ENCODE data around the gene BRIP1.
"Not testable (repeated sequence)": the region's sequence is repeated elsewhere in the genome, so short reads cannot be mapped to it uniquely, and the experiment has no call there.

The BRIP1 gene

GRCh38 chr17:61863801-61864126, 436 bp upstream of the BRIP1 start:
- no peak for DNase-seq (ENCODE audit: low spot score)

DNA sequence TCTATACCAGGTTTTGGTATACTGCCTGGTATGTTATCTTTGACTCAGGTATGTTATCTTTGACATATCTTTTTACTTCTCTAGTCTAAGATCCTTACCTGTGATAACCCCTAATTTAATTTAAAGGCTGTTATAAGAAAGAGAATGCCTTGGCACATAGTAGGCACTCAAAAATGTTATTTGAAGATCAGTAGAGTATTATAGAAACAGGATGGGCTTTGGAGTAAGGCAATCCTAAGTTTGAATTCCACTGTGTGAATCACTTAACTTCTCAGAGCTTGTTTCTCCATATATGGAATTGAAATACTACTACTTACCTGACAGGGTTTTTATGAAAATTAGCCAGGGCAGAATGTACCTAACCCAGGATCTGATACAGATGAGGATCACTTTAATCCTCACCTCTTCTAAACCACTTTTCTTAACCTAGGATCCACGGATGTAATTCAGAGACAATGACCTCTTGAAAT, 1.2 kb downstream of the BRIP1 start:
- no peak for DNase-seq (ENCODE audit: low spot score)

GRCh38 chr17:61860397-61860796, 2.9 kb downstream of the BRIP1 start:
- not testable (repeated sequence) for DNase-seq (ENCODE audit: low spot score)

DNA sequence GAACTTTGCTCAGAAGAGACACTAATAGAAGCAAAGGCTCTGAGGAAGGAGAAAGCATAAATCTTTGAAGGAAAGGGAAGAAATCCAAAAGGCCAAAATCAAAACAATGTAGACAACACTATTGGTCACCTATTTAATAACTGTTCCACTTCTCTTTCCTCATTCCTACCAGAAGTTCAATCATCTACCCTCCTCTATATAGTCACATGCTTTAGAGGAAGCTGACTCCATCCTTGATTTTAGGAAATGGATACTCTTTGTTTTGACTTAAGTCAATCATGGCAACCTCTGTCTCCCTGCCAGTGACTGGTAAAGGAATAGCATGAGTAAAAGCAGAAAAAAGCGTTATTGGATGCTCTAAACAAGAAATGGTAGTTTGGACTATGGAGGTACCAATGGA, 7.3 kb downstream of the BRIP1 start:
- DNase-seq (ENCODE audit: low spot score), result no peak

DNA sequence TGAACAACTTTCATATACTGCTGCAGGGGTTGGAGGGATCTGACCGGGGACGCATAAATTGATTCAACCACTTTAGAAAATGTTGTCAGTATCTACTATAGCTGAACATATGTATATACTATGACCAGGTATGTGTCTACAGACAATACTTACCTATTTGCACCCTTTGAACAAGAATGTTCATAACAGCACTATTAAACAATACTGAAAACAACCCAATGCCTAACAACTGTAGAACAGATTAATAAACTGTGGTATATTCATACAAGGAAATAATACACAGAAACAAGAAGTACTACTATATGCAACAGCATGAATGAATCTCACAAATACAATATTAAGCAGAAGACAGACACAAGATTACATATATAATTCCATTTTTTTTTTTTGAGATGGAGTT, 10.5 kb downstream of the BRIP1 start:
- no peak for DNase-seq (ENCODE audit: low spot score)

DNA sequence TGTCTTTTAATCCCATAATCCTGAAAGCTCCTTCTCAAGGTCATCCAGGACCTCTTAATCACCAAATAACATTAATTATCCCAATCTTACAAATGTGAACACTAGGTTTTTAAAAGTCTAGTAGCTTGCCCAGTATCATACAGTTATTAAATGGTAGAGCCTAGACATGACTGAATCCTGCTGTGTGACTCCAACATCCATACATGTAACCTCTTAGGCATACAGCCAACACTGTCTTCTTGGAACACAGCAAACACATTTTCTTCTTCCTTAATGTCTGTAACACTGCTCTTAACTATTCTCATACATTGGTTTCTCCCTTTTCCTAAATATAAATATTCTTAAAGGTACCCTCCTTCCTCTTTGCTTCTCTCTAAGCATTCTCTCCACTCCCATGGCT, 13.7 kb downstream of the BRIP1 start:
- no peak for DNase-seq (ENCODE audit: low spot score)

- no peak for DNase-seq (ENCODE audit: low spot score)
Measured at GRCh38 chr17:61848896-61849295, 14.4 kb downstream of the BRIP1 start.

DNA sequence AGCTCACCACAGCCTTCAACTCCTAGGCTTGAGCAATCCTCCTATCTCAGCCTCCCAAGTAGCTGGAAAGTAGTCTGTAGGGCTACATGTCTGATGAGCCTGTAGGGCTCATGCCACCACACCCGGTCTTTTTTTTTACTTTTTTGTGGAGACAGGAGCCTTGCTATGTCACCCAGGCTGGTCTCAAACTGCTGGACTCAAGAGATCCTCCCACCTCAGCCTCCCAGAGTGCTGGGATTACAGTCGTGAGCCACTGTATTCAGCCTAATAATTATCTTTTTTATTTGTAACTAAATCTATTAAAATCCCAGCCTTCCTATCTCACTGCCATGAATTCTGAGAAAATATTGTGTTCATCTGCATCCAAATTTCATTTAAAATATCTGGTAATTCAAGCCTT, 15.1 kb downstream of the BRIP1 start:
- no peak for DNase-seq (ENCODE audit: low spot score)

DNA sequence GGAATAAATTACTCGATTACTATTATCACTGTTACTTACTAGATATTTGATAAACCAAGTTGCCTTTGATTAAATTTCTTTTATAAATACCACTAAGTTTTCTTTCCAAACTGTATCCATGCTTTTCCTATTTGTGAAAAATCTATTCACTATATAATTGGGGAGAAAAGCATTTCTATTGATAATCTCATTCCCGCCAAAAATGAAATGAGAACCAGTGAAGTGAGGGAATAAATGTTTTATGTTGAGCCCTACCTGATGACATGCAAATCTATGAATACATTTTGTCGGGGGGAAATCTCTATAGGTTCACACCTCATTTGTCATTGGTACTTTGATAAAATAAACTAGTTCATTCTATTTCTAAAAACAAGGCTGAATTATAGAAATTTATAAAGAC, 15.7 kb downstream of the BRIP1 start:
- no peak for DNase-seq (ENCODE audit: low spot score)

DNA sequence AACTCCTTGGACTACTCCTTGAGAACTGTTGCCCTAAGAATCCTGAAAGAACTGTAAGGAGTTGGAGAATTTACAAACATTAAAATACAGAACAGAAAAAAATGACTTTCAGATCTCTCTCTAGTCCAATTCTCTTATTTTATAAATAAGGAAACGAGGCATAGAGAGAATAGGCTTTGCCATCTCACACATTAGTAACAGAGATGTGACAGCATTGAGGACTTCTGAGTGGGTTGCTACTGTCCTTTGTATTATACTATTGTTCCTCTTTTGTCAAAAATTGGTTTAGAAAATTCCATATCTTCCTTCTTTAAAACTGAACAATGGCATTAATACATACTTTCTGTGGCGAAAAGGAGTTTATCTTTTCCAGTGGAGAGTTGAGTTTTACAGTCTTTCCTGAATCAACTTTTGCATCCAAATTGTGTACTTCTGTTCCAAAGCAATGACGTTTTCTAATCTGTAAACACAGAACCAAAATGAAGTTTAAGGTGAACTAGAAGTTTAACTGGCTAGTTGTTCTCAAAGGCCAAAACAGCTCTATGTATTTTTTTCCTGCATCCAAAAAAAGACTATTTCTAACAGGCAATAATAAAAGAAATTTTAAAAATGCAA, 16.5 kb downstream of the BRIP1 start:
- DNase-seq (ENCODE audit: low spot score), result no peak

DNA sequence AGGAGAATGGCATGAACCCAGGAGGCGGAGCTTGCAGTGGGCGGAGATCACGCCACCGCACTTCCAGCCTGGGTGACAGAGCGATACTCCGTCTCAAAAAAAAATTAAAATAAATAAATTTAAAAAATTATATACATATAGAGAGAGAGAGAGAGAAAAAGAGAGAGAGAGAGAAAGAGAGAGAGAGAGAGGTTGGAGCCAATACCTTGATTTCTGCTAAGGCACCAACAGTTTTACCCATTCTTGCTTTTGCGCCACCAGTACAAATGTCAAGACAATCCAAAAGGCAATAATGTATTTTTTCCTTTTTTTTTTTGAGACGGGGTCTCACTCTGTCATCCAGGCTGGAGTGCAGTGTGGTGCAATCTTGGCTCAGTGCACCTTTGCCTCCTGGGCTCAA, 17.2 kb downstream of the BRIP1 start:
- DNase-seq (ENCODE audit: low spot score), result no peak

DNA sequence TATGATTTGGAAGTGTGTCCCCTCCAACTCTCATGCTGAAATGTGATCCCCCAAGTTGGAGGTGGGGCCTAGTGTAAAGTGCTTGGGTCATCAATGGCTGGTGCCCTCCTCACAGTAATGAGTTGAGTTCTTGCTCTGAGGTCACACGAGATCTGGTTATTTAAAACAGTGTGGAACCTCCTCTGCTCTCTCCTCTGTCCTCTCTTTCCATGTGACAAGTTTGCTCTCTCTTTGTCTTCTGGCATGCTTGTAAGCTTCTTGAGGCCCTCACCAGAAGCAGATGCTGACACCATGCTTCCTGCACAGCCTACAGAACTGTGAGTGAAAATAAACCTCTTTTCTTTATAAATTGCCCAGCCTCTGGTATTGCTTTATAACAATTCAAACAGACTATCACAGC, 19.9 kb downstream of the BRIP1 start:
- DNase-seq (ENCODE audit: low spot score), result no peak

GRCh38 chr17:61842899-61843298, 20.4 kb downstream of the BRIP1 start:
- no peak for DNase-seq (ENCODE audit: low spot score)

DNA sequence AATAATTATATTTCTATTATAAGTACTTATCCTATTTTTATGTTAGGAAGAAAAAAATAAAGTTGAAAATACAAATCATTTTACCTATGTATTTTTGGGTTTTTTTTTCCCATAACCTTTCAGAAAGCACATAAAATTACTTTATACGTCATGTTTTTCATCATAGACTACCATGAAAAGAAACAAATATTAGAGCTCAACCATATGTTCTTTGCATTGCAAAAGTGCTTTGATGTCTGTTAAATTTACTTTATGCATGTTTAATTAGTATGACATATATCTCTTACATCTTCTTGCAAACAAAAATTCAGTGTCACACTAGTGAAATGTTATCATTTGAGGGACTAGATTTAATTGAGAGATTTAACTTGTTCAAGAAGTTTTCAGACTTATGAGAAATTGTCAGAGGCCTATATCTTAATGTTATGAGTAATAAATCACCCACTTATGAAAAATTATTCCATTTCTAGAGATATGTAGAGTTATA, 24.0 kb downstream of the BRIP1 start:
- DNase-seq (ENCODE audit: low spot score), result no peak

DNA sequence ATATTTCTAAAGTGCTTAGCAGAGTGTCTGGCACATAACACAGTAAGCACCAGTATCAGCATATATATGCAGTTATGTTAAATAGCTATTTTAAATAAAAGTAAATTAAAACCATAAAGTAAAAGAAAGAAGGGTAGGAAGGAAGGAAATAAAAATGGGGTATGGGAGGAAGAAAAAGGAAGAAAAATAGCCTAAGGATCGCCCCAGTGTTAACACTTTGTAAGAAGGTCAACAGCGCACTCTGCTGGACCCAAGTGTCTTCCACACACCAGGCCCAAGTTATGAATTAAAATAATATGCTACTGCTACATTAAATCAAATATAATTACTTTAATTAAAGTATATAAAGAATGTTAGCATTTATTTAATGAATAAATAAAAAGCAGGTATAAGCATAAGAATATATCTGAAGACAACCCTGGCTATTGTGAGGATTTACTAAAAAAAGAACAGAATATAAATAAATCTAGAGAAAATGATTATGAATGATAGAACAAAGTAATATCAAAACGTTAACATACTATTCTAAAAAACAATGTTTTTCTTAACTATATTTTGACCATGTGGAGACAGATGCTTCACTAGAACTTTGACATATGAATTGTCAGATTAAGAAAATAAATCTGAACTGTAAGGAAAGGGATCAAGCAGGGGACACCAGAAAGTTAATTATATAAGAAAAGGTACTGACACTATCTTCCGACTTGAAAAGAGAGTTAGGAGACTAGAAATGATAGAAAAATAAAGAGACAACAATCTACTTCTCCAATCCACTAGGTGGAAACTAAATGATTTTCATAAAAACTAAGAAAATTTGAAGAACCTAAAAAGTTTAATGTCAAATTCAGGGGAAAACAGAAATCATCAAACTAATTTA, 25.9 kb downstream of the BRIP1 start:
- peak; percentile 44 for DNase-seq (ENCODE audit: low spot score)

DNA sequence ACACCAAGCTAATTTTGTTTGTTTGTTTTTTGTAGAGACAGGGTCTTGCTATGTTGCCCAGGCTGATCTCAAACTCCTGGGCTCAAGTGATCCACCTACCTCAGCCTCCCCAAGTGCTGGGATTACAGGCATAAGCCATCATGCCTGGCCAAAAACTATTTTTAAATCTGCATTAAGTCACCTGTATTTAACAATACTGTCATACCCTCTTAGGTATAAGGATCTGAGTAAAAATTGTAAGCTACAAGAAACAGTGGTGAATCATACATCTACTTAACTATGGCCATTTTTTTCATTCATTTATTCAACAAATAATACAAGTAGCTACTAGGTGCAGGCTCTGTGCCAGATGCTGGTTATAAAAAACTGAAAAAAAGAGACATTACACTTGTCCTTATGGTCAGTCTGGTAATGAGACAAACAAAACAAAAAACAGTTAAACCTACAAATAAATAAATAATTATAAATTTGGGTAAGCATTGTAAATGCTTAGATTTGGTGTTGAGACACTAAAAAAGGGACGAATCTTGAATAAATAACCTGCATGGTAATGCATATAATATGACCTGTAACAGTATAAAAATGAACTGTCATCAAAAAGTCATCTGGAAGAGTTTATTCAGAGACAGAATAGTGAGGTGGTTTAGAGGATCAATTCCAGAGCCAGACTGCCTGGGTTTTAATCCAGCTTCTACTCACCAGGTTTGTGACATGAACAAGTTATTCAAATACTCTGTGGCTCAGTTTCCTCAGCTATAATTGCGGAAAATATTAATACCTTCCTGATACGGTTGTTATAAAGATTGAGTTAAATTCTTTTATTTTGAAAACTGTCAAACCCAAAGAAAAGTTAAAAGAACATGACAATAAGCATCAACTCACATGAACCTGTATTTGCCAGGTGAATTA, 26.8 kb downstream of the BRIP1 start:
- DNase-seq (ENCODE audit: low spot score), result no peak

- DNase-seq (ENCODE audit: low spot score), result no peak
Measured at GRCh38 chr17:61835606-61836005, 27.7 kb downstream of the BRIP1 start.

DNA sequence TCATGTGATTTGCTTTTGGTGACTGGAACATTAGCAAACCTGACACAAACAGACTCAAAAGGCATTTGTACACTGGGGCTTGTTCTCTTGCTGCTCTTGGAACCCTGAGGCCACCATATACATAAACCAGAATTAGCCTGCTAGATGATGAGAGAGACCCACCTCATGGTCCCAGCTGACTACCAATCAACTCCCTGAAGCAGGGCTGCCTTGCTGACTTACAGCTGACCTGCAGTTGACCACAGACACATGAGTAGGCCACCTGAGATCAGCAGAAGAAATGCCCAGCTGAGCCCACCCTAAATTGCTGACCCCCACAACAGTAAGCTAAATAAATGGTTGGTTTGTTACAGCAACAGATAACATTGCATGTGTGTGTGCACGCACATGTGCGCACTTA, 28.7 kb downstream of the BRIP1 start:
- no peak for DNase-seq (ENCODE audit: low spot score)

DNA sequence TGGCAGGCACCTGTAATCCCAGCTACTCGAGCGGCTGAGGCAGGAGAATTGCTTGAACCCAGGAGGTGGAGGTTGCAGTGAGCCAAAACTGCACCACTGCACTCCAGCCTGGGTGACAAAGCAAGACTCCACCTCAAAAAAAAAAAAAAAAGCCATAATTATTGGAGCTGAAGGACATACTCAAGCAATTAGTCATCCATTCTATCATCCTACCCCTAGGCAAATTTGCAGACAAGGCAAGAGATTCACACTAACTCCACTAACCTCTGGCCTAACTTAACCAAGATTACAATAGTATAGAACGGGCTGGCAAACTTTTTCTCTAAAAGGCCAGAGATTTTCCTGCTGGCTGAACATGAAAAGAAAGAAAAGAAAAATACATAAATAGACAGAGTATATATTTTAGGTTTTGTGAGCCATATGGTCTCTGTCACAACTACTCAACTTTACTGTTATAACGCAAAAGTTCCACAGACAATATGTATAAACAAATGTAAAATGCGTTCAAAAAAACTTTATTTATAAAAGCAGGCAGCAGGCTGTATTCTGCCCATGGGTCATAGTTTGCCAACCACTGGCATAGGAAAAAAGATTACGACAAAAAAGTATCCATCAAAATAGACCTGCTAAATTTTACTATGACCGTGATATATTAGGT, 29.7 kb downstream of the BRIP1 start:
- no peak for DNase-seq (ENCODE audit: low spot score)

DNA sequence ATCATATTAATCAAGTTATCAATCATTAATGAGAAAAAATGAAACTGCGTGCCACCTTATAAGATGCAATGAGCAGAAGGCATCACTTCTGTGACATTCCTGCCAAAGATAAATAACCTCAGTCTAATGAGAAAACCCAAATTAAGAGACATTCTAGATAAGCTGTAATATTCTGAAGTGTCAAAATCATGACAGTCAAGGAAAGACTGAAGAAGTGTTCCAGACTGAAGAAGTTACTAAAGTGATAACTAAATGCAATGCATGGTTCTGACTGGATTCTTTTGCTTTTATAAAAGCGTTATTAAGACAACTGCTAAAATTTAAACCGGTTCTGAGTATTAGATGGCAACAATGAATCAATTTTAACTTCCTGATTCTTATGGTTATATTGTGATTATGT, 30.9 kb downstream of the BRIP1 start:
- no peak for DNase-seq (ENCODE audit: low spot score)

- DNase-seq (ENCODE audit: low spot score), result no peak
Measured at GRCh38 chr17:61831099-61831498, 32.2 kb downstream of the BRIP1 start.

GRCh38 chr17:61828694-61829093, 34.6 kb downstream of the BRIP1 start:
- no peak for DNase-seq (ENCODE audit: low spot score)
